Islet precursor cell (in vitro differentiated cells): ENCODE data around the gene ARL3.
"Not testable (repeated sequence)": the region's sequence is repeated elsewhere in the genome, so short reads cannot be mapped to it uniquely, and the experiment has no call there.

Source experiments
- DNase-seq: peaks from one replicate; pipeline ENCODE4 v3.0.0-alpha.2; 2018

Gene ARL3

GRCh38 chr10:102701796-102702195 is 12.4 kb downstream of the ARL3 start:
- DNase-seq, result no peak

GRCh38 chr10:102701272-102701671 is 12.9 kb downstream of the ARL3 start:
- DNase-seq, result no peak

DNA sequence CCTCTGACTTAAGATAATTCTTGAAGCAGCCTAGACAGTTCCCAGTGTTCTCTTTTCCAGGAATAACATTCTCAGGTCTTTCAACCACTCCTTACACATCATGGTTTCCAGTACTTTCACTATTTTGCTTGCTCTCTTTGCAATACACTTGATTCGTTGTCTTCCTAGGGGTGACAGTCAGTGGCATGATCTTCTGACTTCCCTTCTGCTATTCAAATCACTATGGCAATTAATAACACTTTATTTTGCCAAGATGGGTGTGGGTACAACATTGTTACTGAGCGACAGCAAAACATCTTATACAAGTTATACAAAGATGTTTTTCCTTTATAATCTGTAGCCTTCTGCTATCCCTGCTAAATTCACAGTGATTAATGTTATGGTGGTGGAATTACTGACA is 15.3 kb downstream of the ARL3 start:
- no peak for DNase-seq

DNA sequence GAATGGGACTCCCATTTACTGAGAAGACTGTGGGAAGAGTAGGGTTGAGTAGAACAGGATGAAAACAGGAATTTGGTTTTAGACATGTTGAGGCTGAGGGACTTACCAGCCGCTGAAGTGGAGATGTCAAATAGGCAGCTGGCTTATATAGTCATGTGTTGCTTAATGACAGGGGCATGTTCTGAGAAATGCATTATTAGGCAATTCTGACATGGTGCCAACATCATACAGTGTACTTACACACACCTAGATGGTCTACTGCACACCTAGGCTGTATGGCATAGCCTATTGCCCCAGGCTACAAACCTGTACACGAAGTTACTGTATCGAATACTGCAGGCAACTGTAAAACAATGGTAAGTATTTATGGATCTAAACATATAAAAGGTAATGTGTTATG is 17.5 kb downstream of the ARL3 start:
- no peak for DNase-seq

GRCh38 chr10:102695401-102695800 is 18.8 kb downstream of the ARL3 start:
- DNase-seq, result not testable (repeated sequence)

DNA sequence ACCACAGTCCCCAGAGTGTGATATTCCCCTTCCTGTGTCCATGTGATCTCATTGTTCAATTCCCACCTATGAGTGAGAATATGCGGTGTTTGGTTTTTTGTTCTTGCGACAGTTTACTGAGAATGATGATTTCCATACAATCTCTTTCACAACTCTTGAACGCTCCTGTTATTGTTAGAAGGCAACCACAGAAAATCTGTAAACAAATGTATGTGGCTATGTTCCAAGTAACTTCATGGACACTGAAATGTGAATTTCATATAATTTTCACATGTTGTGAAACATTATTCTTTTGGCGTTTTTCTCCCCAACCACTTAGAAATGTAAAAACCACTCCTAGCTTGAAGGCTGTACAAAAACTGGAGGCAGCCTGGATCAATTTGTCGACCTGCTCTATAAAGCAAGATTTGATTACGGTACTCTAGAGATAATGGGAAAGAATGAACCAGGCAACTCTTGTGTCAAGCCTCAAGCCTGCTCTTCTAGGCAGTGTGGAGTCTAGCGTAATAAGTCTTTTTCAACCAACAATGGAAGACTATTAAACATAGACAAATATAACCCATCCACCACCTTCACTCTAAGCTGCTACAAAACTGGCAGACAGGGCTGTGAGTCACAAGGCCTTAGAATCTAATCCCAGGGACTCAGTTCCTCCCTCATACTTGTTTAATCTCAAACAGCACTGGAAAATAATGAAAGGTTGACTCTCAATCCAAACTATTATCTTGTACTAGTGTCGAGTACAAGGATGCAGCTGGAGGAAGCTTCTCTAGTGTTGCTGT is 22.7 kb downstream of the ARL3 start:
- no peak for DNase-seq

DNA sequence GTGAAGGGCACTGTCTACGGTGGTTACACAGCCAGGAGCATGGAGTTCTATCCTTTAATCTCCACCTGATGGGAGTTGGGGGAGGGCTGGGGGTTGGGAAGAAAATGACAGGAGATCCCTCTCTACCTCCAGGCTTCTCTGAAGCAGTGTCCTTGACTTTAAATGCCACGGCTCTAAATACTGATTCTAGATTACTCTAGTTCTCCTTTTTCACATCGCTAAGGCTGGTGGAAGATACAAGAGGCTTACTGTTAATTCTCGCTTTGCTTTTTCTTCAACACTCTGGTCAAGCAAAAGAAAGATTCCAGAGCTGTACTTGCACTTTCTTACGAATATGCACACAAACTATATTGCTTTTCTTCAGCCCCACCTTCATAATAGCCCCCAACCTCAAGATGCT is 30.5 kb downstream of the ARL3 start:
- DNase-seq, result no peak

GRCh38 chr10:102682981-102683380 is 31.2 kb downstream of the ARL3 start:
- no peak for DNase-seq

DNA sequence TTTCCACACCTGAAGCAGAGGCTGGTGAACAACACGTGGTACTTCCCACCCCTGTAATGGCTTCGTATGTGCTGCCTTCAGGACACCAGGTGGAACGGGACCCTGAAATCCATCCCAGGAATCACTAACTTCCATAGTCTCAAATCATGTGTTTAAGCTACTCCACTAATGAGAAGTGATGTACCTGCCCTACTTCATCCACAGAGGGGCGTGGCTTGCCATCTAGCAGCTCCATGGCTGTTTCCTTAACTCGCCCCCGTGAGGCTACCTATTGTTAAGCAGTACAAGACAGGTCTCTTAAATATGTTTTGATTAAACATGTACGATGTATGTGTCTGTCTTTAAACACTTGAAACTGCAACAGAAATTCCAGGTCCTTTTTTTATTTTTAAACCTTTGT is 31.8 kb downstream of the ARL3 start:
- no peak for DNase-seq

GRCh38 chr10:102681696-102682095 is 32.5 kb downstream of the ARL3 start:
- DNase-seq, result no peak

DNA sequence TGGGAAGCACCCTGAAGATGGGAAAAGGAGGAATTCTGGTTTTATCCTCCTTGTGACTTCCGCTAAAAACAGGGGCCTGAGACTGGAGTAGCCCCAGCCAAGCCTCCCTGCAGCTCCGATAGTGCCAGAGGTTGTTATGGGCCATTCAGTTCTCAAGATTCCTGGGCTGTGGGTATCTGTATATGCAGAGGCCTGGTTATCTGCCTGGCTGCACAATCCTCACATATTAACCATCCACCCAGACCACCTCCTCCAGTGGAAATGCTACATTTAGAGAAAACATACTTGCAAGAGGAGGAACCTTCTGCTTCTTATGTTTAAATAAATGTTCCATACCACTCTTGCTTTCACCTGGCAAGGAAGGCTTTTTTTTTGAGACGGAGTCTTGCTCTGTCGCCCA is 34.6 kb downstream of the ARL3 start:
- DNase-seq, result no peak

- DNase-seq, result peak; percentile 92
Observed at GRCh38 chr10:102678842-102679289, 35.3 kb downstream of the ARL3 start.

DNA sequence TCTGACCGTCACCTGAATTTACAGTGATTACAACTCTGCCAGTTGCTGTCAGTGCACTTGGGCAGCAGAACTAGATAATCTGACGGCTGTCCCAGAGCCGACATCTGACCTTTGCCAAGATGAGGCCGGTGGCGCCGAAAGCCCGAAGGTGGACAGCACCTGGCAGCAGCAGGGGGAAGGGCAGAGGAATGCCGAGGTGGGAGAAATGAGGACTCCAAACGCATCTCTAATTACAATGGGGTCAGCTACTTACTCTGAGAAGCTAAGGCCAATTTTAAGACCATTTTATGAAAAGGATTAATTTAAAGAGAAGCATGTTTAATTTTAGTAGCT is 36.2 kb downstream of the ARL3 start:
- DNase-seq, result no peak

GRCh38 chr10:102677331-102678067 is 36.7 kb downstream of the ARL3 start:
- DNase-seq, result no peak

DNA sequence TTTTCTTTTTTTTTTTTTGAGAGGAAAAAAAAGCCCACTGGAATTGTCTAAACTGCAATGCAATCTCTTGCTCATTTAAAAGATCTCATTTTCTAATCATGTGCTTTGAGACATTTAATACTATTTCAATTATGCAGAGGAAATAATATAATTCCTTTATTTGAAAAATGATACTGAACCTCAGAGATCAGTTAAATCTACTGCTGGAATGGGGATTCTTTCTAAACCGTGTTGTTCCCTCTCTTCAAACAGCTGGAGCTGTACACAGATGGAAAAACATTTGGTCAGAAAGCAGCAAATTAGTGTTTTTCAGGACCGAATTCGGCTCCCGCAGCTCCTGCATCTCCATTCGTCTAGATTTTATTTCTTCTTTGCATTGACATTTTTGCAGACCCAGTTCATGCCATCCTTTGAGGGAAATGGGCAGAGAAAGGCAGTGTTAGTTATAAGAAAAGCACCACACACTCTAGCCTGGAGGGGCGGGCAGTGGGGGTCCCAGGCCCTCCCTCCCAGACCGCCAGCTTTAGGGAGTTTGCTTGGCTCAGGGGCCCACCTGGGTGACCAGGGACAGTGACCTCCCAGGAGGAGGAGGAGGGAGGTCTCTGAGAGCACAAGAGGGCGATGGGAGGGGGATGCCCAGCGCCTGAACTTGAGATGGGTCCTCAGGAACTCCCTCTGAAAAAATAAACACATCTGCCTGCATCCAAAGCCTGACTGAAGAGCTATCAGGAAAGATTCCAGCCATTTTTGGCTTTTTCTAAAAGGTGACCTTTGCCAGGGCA is 37.5 kb downstream of the ARL3 start:
- no peak for DNase-seq

DNA sequence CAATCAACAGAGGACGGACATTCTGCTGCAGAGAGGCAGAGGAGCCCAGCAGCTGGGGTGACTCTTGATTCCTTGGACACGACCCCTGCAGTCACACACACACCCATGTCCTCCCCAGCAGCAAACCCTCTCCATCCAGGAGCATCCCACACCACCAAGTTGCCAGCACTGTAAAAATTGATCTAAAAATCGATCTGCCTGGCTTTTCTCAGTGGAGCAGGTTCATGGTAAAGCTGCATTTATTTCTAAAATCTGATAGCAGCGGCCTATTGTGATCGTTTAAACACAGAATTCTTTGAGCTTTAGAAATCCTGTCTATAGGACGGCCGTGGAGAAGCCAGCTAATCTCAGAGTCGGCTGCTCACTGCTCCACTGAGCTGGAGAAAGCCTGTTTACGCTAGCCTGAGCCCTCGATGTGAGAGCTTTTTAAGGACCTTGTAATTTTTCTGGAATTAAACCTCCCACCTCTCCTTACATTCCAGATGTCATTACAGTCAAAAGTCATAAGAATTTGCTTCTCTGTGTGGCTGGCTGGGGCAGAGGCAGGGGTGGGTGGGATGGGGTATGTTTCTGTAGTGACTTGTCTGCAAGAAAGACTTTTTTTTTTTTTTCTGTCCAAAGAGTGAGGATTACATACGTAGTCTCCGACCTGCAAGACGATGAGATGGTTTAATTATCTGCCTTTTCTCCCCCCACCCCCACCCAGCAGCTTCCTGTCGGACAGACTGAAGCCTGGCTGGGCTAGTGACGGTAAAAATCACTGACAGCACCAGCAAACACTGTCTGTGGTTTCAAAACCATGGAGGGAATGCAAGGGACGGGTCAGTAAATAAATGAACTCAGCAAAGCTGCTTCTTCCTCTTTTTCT is 38.3 kb downstream of the ARL3 start:
- DNase-seq, result peak; percentile 96

DNA sequence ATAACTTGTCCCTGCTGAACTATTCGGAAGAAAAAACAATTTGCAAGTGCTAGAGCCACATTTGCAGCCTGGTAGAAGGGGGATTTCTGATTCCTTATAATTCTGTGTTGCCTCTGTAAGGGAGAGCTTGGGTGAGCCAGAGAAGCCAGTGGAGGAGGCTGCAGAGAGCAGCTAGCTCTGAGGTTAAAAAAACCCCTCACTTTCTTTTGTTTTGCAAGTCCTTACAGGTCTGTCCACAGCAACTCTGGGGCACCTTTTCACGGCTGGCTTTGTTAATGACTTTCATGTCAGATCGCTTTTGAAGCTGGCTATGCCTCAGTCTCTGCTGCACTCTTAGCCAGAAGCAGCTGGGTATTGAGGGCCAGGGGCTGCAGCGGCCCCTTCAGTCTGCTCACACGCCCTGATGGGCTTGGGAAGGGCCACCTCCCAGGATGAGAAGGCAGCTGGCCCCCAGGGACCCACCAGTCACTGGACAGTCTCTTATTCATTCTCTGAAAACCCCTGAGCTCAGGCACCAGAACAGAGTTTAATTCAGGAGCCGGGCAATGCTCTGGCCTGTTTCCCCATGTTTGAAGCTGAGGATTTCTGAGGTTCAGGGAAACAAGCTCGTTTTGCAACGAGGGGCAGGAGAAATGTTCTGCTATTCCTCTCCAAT is 39.1 kb downstream of the ARL3 start:
- no peak for DNase-seq

DNA sequence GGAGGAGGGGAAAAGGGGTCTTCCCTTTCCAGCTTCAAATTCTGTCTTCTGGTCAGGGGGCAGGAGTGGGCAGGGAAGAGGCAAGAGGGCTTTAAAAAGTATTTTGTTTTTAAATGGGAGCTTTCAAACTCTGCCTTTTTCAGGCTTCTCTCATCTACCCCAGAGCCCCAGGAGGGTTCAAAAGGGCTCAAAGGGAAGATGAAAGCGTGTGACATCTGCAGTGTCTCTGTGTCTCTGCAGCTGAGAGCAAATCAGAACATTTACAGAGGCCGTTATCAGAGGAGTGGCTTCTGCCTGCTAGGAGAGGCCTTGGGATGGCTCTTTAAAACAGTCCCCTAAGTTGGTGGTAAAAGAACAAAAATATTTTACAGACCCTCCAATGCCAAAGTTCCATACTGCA is 39.6 kb downstream of the ARL3 start:
- no peak for DNase-seq

GRCh38 chr10:102673819-102674511 is 40.2 kb downstream of the ARL3 start:
- DNase-seq, result peak; percentile 77

DNA sequence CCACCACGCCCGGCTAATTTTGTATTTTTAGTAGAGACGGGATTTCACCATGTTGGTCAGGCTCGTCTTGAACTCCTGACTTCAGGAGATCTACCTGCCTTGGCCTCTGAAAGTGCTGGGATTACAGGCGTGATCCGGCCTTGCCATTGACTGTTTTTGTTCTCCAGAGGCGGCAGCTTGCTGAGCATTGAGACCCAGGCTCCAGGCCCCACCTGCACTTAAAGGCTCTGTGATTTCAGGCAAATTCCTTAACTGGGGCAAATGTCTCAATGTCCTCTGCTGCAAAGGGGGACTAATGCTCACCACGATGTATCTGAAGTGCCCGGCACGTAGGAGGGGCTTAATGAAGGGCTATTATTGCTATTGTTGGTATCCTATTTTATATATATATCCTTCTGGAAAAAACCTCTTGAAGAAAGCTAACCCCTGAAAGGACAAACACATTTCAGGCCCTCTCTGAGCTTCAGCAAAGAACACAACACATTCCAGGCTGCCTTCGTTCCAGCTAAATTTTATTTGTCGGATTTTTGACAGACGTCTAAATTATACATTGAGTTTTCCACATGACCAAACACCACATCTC is 40.9 kb downstream of the ARL3 start:
- DNase-seq, result no peak

DNA sequence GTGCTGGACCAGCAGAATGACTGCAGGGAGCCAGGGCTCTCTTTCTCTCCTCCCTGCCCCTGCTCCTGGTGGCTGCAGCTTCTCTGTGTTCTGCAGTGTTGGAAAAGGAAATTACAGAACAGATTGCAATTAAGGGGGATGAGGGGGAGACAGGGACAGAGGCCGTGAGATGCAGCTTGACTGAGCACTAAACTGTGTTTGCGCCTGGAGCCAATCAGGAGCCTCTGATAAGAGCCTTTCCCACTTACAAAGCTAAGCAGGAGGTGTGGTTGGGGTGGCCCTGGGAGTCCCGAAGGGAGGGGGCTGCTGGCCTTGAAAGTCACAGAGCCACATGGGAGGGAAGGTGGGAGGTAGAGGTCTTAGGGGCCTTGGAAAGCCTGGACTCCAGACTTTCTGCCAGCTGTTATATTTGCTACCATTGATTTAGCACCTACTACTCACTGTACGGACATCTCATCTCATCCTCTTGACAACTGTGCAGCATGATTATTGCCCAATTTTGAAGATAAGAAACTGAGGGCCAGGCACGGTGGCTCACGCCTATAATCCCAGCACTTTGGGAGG is 43.2 kb downstream of the ARL3 start:
- no peak for DNase-seq
